ENCODE data around the gene CALD1.
A peak's percentile ranks its signal among the peaks of the same experiment; 100 is the strongest.

The CALD1 gene

DNA sequence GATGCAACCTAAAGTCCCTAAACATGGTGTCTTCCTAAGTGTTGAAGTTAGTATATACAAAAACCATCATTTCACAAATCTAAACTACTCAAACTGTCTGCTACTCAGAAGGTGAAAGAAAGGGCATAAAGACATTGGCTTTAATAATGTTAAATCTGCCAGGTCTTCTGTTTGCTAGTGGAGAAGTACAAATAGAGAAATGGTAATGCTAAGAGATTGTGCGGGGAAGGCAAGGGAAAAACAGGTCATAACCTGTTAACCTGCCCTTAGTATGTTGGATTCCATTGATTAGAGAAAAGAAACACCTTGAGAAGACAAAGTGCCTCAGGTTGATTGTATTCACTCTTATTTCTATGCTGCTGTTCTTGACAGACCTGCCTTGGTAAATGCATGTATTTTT is 80.3 kb downstream of the CALD1 start:
- DNase-seq (ENCODE audit: low read depth): no peak

- DNase-seq (ENCODE audit: low read depth): peak; percentile 56
These were observed 85.8 kb downstream of the CALD1 start for GRCh38 chr7:134865001-134865845.

GRCh38 chr7:134866617-134867016 is 87.2 kb downstream of the CALD1 start:
- DNase-seq (ENCODE audit: low read depth): peak; percentile 69

DNA sequence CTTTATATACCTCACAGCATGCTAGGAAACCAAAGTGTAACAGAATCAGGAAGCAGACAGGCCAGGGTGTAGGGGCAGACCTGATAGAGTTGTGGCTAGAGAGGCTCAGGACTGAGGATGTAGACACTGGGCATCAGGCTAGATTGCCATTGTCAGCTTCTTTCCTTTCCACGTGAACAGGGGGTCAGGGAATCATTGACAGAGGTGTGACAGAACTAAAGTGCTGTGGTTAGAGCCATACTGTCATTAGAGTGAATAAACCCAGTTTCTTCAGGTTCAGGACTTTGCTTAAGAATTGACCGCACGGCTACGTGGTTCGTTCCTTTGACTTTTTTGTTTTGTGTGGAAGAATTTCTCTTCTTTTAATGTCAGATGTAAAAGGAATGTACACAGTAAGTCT is 90.7 kb downstream of the CALD1 start:
- DNase-seq (ENCODE audit: low read depth): no peak

GRCh38 chr7:134870781-134871180 is 91.3 kb downstream of the CALD1 start:
- no peak for DNase-seq (ENCODE audit: low read depth)

DNA sequence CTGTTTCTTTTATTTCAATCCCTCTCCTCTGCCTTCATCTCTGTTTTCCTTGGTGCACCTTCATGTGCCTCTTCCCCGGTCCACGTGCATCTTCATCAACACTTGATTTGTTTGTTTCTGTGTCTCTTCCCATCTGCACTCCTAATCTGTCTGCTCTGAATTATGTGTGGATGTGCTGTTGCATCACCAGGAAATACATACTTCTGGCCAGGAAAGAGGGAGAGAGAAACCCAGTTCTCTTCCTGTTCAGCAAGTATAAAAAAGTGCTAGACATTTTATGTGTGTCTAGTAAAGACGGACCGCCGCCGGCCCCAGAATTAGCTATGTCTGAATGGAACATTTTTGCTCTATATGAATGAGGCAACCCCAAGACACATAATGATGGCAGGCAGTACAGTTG is 93.8 kb downstream of the CALD1 start:
- peak; percentile 70 for DNase-seq (ENCODE audit: low read depth)

GRCh38 chr7:134874407-134874806 is 95.0 kb downstream of the CALD1 start:
- peak; percentile 33 for DNase-seq (ENCODE audit: low read depth)

DNA sequence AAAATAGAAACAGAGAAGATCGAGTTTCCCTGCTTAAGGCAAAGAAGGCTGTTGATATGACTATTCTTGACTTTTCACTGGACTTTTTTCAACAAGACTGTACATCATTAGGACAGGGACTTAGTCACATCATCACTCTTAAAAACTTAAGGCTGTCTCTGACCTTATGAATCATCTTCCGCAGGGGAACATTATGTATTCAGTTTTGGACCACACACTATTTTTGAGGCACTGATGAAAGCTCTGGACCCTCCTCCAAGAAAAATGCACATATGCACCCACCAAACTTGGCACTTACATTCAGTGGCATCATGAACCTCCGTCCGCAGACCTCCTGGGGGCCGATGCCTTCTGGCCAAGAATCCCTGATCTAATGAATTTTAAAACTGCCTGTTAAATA is 96.4 kb downstream of the CALD1 start:
- DNase-seq (ENCODE audit: low read depth): peak; percentile 87

GRCh38 chr7:134878746-134879357 is 99.4 kb downstream of the CALD1 start:
- no peak for DNase-seq (ENCODE audit: low read depth)

- DNase-seq (ENCODE audit: low read depth): no peak
These were observed 100.5 kb downstream of the CALD1 start for GRCh38 chr7:134879815-134880475.

DNA sequence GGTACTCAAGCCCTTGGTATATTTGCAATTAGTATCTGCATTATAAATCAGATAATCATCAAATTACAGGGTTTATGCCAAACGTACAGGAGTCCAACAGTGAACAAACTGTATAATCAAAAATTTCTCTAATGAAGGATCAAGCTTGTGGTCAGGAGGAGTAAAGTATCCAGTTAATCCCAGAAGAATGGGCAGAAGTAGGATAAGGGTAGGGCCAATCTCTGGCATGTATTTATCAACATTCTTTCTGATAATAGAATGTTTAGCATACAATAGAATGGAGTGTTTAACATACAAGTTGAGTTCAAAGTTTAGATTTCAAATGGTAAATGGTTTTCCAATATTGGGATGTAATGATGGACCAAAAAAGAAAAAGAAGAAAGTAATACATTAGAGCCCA is 103.0 kb downstream of the CALD1 start:
- DNase-seq (ENCODE audit: low read depth): no peak

DNA sequence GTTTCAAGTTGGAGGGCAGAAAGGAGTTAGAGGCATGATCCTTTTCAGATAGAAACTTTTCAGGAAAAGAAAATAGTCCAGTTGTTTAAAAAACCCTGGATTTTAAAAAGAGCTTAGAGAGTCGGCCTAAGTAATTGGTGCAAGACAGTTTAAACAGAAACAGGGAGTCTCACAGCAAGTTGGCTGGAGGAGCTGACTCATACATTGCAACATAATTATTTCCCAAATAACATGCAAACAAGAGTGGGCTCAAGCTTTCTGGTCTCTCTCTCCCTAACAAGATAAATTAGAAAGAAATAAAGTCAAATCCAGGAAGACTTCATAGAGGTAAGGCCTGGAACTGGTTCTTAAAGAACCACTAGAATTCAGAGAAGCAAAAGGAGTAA is 106.5 kb downstream of the CALD1 start:
- peak; percentile 87 for DNase-seq (ENCODE audit: low read depth)

GRCh38 chr7:134886353-134887057 is 107.1 kb downstream of the CALD1 start:
- peak; percentile 83 for DNase-seq (ENCODE audit: low read depth)

GRCh38 chr7:134887523-134887922 is 108.1 kb downstream of the CALD1 start:
- DNase-seq (ENCODE audit: low read depth): no peak

- no peak for DNase-seq (ENCODE audit: low read depth)
These were observed 108.8 kb downstream of the CALD1 start for GRCh38 chr7:134888141-134888740.

DNA sequence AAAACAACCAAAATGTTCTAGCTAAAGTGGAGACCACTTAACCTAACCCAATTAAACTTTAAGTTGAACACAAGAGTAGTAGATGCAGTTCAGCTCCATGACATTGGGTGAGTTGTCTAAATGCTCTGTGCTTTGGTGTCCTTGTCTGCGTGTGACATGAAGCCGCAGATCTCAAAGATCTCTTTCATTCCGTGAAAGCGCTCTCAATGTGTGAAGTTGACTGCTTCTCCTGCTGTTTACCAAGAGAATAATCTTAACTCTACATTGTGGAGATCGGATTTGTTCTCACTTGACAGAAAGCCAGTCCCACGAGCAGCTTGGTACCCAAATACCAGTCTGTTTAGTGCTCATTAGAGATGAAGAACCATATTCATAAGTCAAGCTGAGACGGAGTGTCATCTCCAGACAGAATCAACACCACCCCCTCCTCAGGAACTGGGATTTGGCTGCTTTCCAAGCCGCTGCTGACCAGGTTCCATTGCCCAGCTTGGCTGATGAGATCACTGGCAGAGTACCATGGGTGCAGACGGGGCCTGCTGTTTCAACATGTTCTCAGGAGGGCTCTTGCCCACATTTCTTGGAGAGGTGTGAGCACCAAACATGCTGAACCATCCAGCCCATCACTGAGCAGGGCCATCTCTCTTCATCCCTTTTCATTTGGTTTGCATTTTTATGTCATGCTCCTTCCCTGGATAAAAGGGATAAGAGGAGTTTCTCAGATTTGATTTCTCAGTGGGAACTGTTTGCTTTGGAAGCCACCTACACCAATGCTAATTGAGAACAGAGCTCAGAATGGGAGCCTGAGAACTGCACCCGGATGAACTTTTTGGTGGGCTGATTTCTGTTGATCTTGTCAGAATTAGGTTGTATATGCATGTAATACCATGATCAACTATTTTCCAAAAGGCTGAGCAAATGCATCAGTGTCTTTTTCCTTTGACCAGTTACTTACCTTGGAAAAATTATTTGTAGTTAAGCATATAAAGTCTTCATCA is 111.1 kb downstream of the CALD1 start:
- DNase-seq (ENCODE audit: low read depth): peak; percentile 74

GRCh38 chr7:134891262-134891695 is 111.8 kb downstream of the CALD1 start:
- DNase-seq (ENCODE audit: low read depth): peak; percentile 79

DNA sequence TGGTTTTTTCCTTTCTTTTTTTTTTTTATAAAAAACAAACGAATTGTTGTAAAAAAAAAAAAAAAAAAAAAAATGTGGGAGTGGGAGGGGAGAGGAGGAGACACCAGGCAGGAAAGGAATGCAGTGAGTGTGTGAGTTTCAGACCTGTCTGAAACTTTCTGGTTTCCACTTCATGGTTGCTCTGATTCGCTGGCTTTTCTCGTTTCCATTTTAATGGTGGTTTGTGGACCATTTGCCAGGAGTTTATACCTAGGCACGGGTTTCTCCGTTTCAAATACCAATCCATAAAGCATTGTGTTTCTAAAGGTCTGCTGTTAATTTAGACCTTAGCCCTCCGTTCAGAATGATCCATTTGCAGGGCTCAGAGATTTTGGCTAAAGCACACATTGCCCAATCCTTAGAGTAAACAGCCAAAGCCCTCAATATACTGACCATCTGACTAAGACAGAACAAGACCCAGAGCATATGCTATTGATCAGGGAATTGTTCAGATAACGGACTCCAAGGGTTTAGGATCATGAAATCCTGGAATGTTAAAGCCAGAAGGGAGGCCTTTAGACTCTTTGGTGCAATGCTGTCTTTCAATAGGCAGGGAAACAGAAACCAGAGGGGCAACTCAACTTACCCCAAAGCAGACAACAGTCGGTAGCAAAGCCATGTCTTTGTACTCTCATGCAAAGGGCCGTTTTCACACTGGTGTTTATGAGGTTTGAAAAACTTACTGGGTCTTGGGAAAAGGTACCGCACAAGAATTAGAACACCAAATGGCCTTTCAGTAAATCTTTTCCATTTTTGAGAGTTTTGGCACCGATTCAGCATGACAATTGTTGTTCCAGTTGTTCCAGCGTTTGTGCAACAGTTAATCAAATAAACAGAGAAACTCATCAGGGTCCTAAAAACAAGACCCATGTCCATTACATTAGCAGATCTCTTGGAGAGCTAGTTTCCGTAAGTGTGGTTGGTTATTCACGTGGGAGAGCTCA is 112.6 kb downstream of the CALD1 start:
- DNase-seq (ENCODE audit: low read depth): peak; percentile 52

GRCh38 chr7:134892963-134893362 is 113.5 kb downstream of the CALD1 start:
- no peak for DNase-seq (ENCODE audit: low read depth)

Measured in EH (cell line).